Measurements from ENCODE around the gene ACTN3.

Gene ACTN3

DNA sequence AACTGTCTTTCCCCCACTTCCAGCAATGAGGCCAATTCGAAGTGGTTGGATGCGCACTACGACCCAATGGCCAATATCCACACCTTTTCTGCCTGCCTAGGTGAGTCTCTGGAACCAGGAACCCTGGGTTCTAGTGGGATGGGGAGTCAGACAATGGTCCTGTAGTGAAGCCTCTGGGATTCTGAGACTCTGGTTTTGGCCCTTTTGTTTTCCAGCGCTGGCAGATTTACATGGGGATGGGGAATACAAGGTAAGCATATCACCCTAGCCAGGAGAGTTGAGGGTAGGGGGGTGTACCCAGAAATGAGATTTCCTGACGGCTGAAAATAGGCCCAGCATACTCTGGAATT is 35.7 kb upstream of the ACTN3 start:
- TF ChIP-seq, protein P1, sequence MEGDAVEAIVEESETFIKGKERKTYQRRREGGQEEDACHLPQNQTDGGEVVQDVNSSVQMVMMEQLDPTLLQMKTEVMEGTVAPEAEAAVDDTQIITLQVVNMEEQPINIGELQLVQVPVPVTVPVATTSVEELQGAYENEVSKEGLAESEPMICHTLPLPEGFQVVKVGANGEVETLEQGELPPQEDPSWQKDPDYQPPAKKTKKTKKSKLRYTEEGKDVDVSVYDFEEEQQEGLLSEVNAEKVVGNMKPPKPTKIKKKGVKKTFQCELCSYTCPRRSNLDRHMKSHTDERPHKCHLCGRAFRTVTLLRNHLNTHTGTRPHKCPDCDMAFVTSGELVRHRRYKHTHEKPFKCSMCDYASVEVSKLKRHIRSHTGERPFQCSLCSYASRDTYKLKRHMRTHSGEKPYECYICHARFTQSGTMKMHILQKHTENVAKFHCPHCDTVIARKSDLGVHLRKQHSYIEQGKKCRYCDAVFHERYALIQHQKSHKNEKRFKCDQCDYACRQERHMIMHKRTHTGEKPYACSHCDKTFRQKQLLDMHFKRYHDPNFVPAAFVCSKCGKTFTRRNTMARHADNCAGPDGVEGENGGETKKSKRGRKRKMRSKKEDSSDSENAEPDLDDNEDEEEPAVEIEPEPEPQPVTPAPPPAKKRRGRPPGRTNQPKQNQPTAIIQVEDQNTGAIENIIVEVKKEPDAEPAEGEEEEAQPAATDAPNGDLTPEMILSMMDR (IDR thresholded peaks at IDR 0.05; ENCODE audit: control insufficient read depth, insufficient read depth, low read depth, low read length, missing control alignments): no peak
- peak overlapping the region; percentile 56 for H3K4me3 ChIP-seq (ENCODE audit: control insufficient read depth, low read depth, low read length)
- no peak for DNase-seq (ENCODE audit: low read depth)

DNA sequence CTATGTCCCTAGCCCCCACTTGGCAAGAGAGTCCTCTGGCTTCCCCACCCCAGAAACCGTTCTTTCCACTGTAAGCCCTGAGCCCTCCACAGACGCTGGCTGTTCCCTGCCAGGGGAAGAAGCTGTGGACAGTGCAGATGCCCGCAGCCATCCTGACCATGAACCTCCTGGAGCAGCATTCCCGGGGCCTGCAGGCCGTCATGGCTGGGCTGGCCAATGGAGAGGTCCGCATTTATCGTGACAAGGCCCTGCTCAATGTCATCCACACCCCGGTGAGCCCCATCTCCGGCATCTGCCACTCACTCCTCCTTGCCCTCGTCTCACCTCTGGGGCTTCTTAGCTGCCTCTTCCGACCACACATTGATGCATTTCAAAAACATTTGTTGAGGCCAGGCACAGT is 23.1 kb upstream of the ACTN3 start:
- DNase-seq (ENCODE audit: low read depth): no peak
- no peak overlapping the region for H3K4me3 ChIP-seq (ENCODE audit: control insufficient read depth, low read depth, low read length)
- TF ChIP-seq, protein P1 (IDR thresholded peaks at IDR 0.05; ENCODE audit: control insufficient read depth, insufficient read depth, low read depth, low read length, missing control alignments): no peak

DNA sequence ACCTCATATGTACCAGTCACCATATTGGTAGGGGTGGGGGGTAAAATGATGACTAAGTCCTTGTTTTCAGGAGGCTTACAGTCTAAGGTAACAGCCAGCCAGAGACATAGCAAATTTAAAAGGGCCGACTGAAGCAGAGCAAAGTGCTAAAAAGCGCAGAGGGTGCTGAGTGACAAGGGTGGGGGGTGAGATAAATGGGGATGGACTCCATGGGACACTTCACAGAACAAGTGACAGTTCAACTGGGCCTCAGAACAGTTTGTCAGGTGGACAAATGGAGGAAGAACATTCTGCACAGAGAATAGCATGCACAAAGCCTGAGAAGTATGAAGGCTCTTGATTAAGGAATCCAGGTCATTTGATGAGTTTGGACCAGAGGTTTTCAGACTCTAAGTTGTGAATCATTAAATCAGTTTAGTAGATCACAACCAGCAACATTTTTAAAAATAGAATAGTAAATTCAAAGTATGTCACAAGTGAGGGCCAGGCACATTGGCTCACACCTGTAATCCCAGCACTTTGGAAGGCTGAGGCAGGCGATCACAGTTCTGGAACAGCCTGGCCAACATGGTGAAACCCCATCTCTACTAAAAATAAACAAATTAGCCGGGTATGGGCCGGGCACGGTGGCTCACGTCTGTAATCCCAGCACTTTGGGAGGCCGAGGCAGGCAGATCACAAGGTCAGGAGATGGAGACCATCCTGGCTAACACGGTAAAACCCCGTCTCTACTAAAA is 22.2 kb upstream of the ACTN3 start:
- no peak overlapping the region for H3K4me3 ChIP-seq (ENCODE audit: control insufficient read depth, low read depth, low read length)
- TF ChIP-seq, protein P1 (IDR thresholded peaks at IDR 0.05; ENCODE audit: control insufficient read depth, insufficient read depth, low read depth, low read length, missing control alignments): no peak
- DNase-seq (ENCODE audit: low read depth): no peak

DNA sequence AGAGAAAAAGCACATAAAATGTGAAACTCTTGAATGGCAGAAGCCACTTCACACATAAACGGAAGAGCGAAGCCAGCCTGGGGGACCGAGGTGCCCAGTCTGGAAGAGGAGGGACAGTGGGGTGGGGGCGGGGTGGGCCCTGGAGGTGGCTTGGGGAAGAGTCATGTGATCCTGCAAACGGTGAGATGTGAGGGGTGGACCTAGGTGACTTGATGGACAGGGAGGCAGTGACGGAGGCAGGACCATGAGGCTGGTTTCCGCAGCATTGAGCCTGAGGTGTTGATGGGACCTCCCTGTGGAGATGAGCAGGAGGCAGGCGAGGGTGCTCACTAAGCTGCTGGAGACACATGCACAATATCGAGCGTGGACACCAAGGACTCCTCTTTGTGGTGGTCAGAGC is 17.6 kb upstream of the ACTN3 start:
- TF ChIP-seq, protein P1 (IDR thresholded peaks at IDR 0.05; ENCODE audit: control insufficient read depth, insufficient read depth, low read depth, low read length, missing control alignments): no peak
- DNase-seq (ENCODE audit: low read depth): no peak

DNA sequence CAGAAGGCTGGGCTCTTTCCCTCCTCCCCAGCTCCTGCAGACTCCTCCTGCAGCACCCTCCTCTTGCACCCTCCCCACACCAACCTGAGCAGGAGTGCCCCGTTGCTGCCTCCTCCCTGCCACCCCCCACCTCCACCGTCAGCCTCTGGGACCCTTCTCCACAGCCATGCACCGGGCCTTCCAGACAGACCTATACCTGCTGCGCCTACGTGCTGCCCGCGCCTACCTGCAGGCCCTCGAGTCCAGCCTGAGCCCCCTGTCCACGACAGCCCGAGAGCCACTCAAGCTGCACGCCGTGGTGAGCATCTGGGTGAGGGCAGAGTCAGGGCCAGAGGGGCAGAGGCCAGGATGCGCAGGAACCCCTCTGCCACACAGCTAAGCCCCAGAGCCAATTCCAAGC is 17.0 kb upstream of the ACTN3 start:
- DNase-seq (ENCODE audit: low read depth): no peak
- no peak overlapping the region for H3K4me3 ChIP-seq (ENCODE audit: control insufficient read depth, low read depth, low read length)
- TF ChIP-seq, protein P1 (IDR thresholded peaks at IDR 0.05; ENCODE audit: control insufficient read depth, insufficient read depth, low read depth, low read length, missing control alignments): no peak

More for the DNA sequence above, 17.6 kb upstream of the ACTN3 start:
- no peak overlapping the region for H3K4me3 ChIP-seq (ENCODE audit: control insufficient read depth, low read depth, low read length)

DNA sequence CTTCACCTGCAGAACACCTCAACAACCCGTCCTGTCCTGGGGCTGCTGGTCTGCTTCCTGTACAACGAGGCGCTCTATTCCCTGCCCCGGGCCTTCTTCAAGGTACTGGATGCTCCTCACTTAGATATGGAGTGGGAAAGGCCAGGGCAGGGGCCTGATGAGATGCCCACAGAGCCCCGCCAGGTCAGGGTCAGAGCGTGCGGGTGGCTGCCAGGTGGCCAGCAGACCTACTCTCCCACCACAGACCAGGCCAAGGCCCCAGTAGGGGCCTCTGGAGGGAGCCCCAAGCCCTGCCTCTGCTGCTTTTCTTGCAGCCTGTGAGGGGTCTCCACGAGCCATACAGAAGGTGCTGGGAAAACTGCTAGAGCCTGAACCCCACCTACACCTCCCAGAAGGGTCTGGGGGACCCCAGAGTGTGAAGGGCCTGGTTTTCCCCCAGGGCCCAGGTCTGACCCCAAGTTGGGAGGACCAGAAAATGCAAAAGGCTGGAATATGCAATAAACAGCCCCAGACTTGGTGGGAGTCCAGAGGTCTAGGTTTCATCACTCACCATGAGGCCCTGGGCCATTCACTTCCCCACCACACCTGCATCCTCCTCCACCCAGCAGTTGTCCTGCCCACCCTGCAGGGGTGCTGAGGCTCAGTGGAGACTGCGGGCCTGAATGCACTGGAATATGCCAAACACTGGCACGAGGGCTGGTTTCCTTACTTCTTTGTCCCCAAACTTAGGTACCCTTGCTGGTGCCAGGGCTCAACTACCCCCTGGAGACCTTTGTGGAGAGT is 15.6 kb upstream of the ACTN3 start:
- TF ChIP-seq, protein P1 (IDR thresholded peaks at IDR 0.05; ENCODE audit: control insufficient read depth, insufficient read depth, low read depth, low read length, missing control alignments): no peak
- no peak overlapping the region for H3K4me3 ChIP-seq (ENCODE audit: control insufficient read depth, low read depth, low read length)
- no peak for DNase-seq (ENCODE audit: low read depth)

Data from AG09309 (cell line).